Mucosa of descending colon (tissue), 3 donors: Measurements from ENCODE around the gene MRO. TPM values are rescaled to one million over a fixed set of nuclear protein-coding genes. Genes with fewer than 3 reads are reported as not detected.

Experiments used
- ATAC-seq: fragments of 200-7000 bp; cut with Tn5 transposase; one replicate; pipeline ENCODE4 v1.9.1; 2020; ENCODE audit warnings: mild to moderate bottlenecking, moderate library complexity
- DNase-seq, 3 donors: peaks; one replicate each; pipeline ENCODE4 v3.0.0-alpha.2; 2020
- H3K36me3 ChIP-seq: fragments of 200-600 bp; one replicate; pipeline ENCODE4 v1.8.0; 2021; ENCODE audit warnings: low read depth, mild to moderate bottlenecking
- H3K4me1 ChIP-seq: fragments of 200-600 bp; one replicate; pipeline ENCODE4 v1.8.0; 2021; ENCODE audit warnings: low read depth, mild to moderate bottlenecking
- H3K4me3 ChIP-seq: fragments of 200-600 bp; one replicate; pipeline ENCODE4 v1.8.0; 2021; ENCODE audit warnings: mild to moderate bottlenecking
- H3K9me3 ChIP-seq: fragments of 200-600 bp; one replicate; pipeline ENCODE4 v1.8.0; 2021; ENCODE audit warnings: mild to moderate bottlenecking
- intact Hi-C, 2 donors: fragments of 100-400 bp; cut with DNase I in 1 of 2; cut with micrococcal nuclease in 1 of 2; formaldehyde crosslinking; loops; one replicate each; pipeline versions ENCODE4 v1.11.0 to v1.11.1; 2022; cut with DNase I, micrococcal nuclease
- total RNA-seq, 3 donors: library from RNA; stranded (reverse); fragmentation: NEBNext Ultra II Directional in 2 of 3; extraction: Animal tissue kit (Norgen Biotek cat#: 25700) in 2 of 3; gene quantifications; one replicate each; pipeline versions ENCODE4 v1.2.1 to v1.2.4, GENCODE V29; 2021 to 2023
- TF ChIP-seq, protein P1 (sequence below): fragments of 200-600 bp; IDR thresholded peaks from one replicate; pipeline ENCODE4 v1.8.0; 2022; ENCODE audit warnings: antibody characterized with exemption, mild to moderate bottlenecking
- donor health status: DM: no; HTN: no; CAD: no; lungs with moderate emphysema.
- donor health status: DM: no; HTN: no; CAD: no.
- donor health status: DM: no; HTN: yes; CAD: no.

MRO gene
- total RNA-seq, 3 donors from 2014 or later: 0.23 to 0.48 (median 0.28) TPM

DNA sequence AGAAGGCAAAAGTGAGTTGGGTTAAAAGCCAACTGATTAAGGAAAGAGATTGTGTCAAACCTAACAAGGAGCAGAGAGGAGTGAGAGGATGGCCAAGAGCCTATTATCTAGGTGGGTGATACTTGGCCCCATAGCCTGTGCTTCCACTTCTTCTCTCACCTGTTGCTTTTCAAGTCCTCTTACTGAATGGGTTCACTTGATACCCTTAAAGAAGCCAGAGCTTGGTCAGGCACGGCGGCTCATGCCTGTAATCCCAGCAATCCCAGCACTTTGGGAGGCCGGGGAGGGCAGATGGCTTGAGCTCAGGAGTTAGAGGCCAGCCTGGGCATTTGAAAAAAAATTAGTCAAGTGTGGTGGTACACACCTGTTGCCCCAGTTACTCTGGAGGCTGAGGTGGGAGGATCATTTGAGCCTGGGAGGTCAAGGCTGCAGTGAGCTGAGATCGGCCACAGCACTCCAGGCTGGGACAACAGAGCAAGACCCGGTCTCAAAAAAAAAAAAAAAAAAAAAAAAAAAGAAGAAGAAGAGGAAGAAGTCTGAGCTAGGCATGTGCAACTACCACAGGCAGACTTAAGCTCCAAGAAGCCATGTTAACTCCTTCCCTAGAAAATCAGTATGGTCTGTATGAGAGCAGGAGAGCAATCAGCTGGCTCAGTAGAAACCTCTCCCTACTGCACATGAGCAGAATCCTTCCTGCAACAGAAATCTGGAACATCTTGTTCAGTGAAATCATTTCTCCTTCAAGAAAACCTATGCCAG is 30.7 kb upstream of the MRO start:
- intact Hi-C loops: no loop called here

DNA sequence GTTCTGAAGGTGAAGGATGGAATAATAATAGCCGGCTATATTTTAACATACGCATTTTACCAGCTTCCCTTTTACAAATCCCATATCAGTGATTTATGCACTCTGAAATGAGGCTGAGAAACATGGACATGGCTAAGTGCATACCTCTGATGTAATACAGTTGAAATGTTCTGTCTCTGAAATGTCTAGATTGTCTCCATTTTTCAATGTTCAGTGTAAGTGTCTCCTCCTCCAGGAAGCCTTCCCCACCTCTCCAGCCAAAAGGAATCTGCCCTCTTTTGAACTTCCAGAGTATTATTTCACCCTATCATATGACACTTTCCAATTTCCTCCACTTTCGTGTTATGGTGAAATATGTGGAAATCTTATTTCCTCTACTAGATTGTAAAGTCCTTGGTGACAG is 29.6 kb upstream of the MRO start:
- no peaks in the 10 kb centered on the region for H3K36me3 ChIP-seq
- H3K4me3 ChIP-seq: no peak overlapping the region
- DNase-seq: no peak
- peaks cover 3% of the 10 kb centered on the region for H3K4me1 ChIP-seq
- ATAC-seq: no peak
- H3K9me3 ChIP-seq: no peaks in the 10 kb centered on the region
- TF ChIP-seq, protein P1, sequence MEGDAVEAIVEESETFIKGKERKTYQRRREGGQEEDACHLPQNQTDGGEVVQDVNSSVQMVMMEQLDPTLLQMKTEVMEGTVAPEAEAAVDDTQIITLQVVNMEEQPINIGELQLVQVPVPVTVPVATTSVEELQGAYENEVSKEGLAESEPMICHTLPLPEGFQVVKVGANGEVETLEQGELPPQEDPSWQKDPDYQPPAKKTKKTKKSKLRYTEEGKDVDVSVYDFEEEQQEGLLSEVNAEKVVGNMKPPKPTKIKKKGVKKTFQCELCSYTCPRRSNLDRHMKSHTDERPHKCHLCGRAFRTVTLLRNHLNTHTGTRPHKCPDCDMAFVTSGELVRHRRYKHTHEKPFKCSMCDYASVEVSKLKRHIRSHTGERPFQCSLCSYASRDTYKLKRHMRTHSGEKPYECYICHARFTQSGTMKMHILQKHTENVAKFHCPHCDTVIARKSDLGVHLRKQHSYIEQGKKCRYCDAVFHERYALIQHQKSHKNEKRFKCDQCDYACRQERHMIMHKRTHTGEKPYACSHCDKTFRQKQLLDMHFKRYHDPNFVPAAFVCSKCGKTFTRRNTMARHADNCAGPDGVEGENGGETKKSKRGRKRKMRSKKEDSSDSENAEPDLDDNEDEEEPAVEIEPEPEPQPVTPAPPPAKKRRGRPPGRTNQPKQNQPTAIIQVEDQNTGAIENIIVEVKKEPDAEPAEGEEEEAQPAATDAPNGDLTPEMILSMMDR: no peak
- intact Hi-C loops: no loop called here

More for the DNA sequence above, 30.7 kb upstream of the MRO start:
- TF ChIP-seq, protein P1: no peak
- Histone ChIP-seq H3K4me1 (peaks cover 3% of the 10 kb centered on the region), H3K4me3 (no peak overlapping the region), H3K9me3 (no peaks in the 10 kb centered on the region), H3K36me3 (no peaks in the 10 kb centered on the region)
- ATAC-seq (no peak), DNase-seq (no peak)

DNA sequence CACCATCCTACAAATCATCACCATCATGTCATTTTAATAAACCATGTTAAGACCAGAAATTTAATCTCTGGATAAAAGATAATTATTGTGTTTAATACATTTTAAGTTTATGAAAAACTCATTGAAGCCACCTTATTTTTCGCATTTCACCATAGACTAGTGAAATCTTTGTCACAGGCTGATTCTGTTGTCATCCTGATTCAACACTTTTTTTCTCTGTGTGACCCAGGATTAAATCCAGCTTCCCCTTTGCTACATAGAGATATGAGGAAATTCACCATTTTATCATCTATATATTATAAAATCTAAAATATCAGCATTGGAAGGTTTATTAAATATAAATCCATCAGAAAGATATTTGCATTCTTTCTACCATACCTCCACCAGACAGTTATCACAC is 29.2 kb upstream of the MRO start:
- peaks cover 3% of the 10 kb centered on the region for H3K4me1 ChIP-seq
- H3K36me3 ChIP-seq: no peaks in the 10 kb centered on the region
- ATAC-seq (no peak), DNase-seq (no peak)
- TF ChIP-seq, protein P1: no peak
- intact Hi-C loops: no loop called here
- no peaks in the 10 kb centered on the region for H3K9me3 ChIP-seq
- H3K4me3 ChIP-seq: no peak overlapping the region

DNA sequence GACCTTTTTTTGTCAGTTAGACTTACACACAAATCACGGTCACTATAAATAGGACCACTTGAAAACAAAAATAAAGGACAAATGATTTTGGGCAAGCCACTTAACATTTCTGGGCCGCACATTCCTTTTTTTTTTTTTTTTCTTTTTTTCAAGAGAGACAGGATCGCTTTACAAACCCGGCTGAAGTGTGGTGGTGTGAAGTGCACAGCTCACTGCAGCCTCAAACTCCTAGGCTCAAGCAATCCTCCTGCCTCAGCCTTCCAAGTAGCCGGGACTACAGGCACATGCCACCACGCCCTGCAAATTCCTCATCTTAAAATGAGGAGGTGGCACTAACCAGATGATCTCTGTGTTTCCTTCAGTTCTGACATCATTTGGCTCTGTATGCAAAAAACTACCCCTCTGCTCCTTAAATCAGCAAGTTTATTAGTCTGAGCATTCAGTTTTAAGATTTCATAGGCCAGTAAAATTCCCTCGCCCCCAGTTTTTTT is 28.3 kb upstream of the MRO start:
- Histone ChIP-seq H3K36me3 (no peaks in the 10 kb centered on the region), H3K4me1 (peaks cover under 1% of the 10 kb centered on the region), H3K9me3 (no peaks in the 10 kb centered on the region), H3K4me3 (no peak overlapping the region)
- TF ChIP-seq, protein P1: no peak
- DNase-seq: no peak
- no peak for ATAC-seq
- intact Hi-C loops: no loop called here

DNA sequence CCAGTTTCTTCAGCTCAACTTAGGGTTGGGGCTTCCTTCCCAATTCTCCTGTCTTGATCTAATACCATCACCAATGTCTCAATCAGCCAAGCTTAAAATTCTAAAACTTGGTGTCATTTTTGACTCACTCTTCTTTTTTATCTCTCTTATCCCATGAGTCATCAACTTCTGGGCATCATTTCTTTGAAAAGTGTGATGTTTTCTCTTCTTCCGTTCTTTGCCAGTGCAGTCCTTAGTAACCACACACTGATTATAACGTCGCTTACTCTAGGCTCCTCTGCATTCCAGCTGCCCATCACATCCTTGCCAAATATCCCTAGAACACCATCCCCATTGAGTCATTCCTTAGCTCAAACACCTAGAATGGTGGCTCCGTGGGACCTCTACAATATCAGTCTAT is 27.4 kb upstream of the MRO start:
- TF ChIP-seq, protein P1: no peak
- no peaks in the 10 kb centered on the region for H3K4me1 ChIP-seq
- H3K9me3 ChIP-seq: no peaks in the 10 kb centered on the region
- ATAC-seq (no peak), DNase-seq (no peak)
- H3K36me3 ChIP-seq: no peaks in the 10 kb centered on the region
- intact Hi-C loops: no loop called here
- H3K4me3 ChIP-seq: no peak overlapping the region
